Stimulated activated CD4-positive, alpha-beta T cell treated with anti-CD3 and anti-CD28 coated beads, Interleukin-12 subunit alpha, Interleukin-12 subunit beta, amount 100 ng/mL, for 4 hours (primary cell): ENCODE results near the gene SELENOF.
"Not testable (repeated sequence)": the region's sequence is repeated elsewhere in the genome, so short reads cannot be mapped to it uniquely, and the experiment has no call there.

Experiments used
- DNase-seq: peaks from one replicate; pipeline ENCODE4 v3.0.0-alpha.2; 2020

SELENOF gene

GRCh38 chr1:86856196-86856595, 57.7 kb downstream of the SELENOF start:
- DNase-seq: no peak

GRCh38 chr1:86854352-86854751, 59.6 kb downstream of the SELENOF start:
- DNase-seq: no peak

DNA sequence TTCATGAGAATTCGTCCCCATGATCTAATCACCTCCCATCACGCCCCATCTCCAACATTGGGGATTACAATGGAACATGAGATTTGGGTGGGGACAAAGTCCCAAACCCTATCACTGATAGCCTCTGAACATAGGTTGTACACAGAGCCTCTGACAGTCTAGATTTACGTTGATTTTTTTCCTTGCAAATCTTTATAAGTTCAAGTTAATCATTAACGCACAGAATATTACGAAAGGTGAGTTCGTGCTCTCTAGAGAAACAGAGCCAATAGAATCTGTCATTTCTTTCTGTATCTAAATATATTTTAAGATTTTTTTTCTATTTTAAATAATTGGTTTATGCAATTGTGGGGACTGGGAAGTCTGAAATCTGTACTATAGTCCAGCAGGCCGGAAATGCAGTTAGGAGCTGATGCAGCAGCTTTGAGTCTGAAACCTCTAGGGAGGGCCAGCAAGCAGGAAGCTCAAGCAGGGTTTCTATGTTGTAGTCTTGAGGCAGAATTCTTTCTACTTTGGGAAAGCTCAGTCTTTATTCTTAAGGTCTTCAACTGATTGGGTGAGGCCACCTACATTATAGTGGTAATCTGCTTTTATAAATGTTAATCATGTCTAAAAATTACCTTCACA, 61.0 kb downstream of the SELENOF start:
- DNase-seq: no peak

DNA sequence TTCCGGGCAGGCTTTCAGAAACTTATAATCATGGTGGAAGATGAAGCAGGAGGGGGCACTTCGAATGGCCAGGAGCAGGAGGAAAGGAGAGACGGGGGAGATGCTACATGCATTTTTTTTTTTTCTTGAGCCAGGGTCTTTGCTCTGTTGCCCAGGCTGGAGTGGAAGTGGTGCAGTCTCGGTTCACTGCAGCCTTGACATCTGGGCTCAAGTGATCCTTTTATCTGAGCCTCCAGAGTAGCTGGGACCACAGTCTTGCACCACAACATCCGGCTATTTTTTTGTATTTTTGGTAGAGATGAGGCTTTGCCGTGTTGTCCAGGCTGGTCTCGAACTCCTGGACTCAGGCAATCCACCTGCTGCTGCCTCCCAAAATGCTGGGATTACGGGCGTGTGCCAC, 61.6 kb downstream of the SELENOF start:
- no peak for DNase-seq

GRCh38 chr1:86849756-86850155, 64.2 kb downstream of the SELENOF start:
- DNase-seq: no peak

GRCh38 chr1:86848654-86849053, 65.3 kb downstream of the SELENOF start:
- DNase-seq: no peak

DNA sequence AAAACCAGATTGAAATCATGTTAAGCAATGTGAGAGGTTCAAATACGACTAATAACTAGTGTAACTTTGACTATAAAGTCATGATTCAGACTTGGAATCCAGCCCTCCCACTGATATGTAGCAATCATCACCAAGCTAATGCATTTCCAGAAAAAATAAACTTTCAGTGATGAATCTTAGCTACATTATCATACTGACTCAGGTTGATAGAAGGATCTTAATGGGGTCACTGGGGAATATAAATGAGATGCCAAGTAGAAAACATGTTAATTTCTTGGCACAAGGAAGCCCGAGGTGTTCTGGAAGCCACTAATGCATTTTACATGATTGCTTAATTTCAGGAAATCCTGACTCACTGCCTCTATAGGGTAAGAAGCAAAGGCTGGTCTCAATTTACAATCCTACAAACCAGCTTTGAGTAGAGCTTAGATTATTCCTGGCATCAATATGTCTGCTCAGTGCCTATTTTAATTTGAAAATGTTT, 67.7 kb downstream of the SELENOF start:
- no peak for DNase-seq

GRCh38 chr1:86845514-86845913, 68.4 kb downstream of the SELENOF start:
- no peak for DNase-seq

- no peak for DNase-seq
Observed at GRCh38 chr1:86841116-86841515, 72.8 kb downstream of the SELENOF start.

DNA sequence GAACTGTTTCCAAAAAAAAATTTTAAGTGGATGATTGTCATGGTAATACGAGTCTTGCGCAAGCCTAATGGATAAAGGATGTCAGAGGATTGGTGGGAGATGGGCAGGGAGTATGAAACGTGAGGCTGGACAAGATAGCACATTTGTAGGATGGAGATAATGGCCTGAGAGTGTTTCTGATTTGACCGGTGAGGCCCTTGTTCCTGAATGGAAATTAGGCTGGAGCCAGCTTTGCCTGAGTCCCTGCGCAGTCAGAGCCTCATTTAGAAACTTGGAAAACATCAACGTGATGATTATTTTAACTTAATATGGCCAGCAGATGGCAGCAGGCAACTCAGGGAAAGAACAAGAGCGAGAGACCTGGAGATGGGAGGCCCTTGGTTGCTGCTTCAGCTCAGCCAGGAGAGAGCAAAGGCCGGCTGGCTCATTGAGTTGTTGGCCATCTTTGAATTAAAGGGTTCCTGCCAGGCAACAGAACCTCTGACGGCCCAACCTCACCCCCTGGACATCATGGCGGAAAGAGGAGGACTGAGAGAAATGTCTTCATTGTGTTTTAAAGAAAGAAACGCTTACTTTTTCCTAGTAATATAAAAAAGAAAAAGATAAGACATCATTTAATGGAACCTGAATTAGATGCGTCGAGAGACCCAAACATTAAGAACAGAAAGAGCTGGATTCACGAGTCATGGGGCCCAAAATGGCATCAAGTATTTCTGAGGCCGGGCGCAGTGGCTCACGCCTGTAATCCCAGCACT, 80.3 kb downstream of the SELENOF start:
- peak; percentile 36 for DNase-seq

DNA sequence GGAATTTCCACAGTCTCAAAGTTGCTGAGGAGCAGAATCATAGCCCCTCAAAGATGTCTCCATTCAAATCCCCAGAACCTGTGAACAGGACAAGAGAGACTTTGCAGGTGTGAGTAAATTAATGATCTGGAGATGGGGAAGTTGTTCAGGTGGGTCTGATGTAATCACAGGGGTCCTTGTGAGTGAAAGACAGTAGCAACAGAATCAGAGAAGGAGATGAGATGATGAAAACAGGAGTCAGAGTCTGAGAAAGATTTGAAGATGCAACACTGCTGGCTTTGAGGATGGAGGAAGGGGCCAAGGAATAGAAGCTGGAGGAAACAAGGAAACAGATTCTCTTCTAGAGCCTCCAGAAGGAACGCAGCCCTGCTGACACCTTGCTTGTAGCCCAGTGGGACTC, 81.5 kb downstream of the SELENOF start:
- DNase-seq: no peak

DNA sequence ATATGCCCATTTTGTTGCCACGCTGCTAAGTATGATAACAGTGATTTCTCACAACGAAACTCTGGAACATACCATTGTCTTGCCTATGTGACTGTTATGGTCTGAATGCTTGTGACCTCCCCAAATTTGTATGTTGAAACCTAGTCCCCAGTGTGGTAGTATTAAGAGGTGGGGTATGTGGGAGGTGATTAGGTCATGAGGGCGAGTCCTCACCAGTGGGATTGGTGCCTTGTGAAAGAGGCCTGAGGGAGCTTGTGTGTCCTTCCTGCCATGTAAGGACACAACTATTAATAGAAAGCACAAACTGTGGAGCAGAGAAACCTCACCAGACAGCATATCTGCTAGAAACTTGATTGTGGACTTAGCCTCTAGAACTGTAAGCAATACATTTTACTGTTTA, 84.6 kb downstream of the SELENOF start:
- DNase-seq: no peak

- DNase-seq: no peak
Observed at GRCh38 chr1:86828024-86828423, 85.9 kb downstream of the SELENOF start.

DNA sequence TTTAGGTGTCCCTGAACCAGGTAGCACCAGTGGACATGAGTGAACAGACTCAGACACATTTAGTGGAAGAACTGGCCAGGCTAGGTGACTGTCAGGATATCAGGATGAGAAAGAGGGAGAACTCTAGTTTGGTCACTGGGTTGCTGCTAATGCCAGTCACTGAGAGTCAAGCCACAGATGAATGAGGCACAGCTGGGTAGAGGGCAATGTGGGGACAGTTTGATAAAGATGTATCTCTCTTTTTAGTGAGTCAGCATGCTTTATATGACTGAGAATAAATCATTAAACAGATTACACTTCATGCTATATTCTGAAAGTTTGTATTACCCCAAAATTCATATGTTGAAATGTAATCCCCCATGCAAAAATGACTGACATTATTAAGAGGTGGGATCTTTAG, 87.1 kb downstream of the SELENOF start:
- no peak for DNase-seq

- no peak for DNase-seq
Observed at GRCh38 chr1:86825319-86825718, 88.6 kb downstream of the SELENOF start.

GRCh38 chr1:86823821-86824500, 90.0 kb downstream of the SELENOF start:
- no peak for DNase-seq

DNA sequence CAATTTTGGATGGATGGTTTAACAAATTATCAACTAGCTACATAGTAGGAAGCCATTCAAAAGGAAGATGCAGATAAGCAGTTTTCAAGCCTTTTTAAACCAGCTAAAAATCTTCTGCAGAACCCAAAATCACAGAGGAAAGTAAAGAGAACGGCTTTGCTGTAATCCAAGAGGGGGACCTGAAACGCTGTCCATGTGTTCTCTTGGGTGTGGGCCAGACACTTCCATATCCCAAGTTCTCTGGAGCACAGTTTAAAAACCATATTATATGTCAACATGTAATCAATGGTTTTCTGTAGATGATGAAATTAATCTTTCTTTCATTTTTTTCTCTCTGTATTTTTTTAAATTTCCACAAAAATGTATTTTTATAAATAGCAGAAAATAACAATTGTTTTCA, 90.5 kb downstream of the SELENOF start:
- no peak for DNase-seq

DNA sequence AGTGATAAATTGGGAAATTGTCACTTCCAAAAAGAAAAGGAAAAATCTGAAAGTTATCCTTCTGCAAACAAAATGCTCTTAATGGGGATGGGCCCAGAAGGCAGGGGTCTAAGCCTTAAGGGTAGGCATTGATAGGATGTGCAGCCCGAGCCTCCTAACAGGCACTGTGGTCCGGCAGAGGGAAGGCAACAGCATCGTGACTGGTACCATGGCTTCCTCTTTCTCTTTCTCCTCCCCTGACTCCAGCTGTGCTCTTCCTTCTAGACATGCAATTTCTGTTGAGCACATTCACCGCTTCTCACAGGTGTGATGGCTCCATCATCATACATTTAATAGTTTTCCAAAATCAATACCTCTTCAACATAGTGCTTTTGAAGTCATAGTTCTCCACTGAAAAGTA, 91.5 kb downstream of the SELENOF start:
- no peak for DNase-seq

GRCh38 chr1:86821956-86822355, 92.0 kb downstream of the SELENOF start:
- DNase-seq: no peak

DNA sequence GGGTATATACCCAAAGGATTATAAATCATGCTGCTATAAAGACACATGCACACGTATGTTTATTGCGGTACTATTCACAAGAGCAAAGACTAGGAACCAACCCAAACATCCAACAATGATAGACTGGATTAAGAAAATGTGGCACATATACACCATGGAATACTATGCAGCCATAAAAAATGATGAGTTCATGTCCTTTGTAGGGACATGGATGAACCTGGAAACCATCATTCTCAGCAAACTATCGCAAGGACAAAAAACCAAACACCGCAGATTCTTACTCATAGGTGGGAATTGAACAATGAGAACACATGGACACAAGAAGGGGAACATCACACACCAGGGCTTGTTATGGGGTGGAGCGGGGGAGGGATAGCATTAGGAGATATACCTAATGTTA, 94.0 kb downstream of the SELENOF start:
- not testable (repeated sequence) for DNase-seq

DNA sequence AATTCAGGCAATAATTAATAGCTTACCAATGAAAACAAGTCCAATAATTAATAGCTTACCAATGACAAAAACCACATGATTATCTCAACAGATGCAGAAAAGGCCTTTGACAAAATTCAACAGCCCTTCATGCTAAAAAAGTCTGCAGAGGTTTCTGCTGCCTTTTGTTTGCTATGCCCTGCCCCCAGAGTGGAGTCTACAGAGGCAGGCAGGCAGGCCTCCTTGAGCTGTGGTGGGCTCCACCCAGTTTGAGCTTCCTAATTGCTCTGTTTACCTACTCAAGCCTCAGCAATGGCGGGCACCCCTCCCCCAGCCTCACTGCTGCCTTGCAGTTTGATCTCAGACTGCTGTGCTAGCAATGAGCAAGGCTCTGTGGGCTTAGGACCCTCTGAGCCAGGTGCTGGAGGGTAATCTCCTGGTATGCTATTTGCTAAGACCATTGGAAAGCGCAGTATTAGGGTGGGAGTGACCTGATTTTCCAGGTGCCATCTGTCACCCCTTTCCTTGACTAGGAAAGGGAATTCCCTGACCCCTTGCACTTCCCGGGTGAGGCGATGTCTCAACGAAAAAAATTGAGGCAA, 96.6 kb downstream of the SELENOF start:
- DNase-seq: not testable (repeated sequence)

GRCh38 chr1:86814118-86814517, 99.8 kb downstream of the SELENOF start:
- not testable (repeated sequence) for DNase-seq
